PC-9 (cell line): ENCODE measurements around the gene RNF186. TPM values are rescaled to one million over a fixed set of nuclear protein-coding genes. Genes with fewer than 3 reads are reported as not detected.

Experiments used
- BruUV-seq: library from RNA; stranded (reverse); fragments of 400-500 nt; replicated peaks from 2 replicates; lab custom pipeline; 2021; lab: Mats Ljungman, UMichigan
- CTCF ChIA-PET: fragments of 300-600 bp; sonication (Branson Sonifier 250); formaldehyde crosslinking; loops from one replicate; lab custom pipeline; 2022; ENCODE audit warnings: antibody characterized with exemption; lab: Charles Lee
- POLR2A ChIA-PET: fragments of 300-600 bp; sonication (Branson Sonifier 250); formaldehyde crosslinking; loops from one replicate; lab custom pipeline; 2022; ENCODE audit warnings: antibody characterized with exemption; ENCODE audit not compliant: unreplicated experiment; lab: Charles Lee
- DNase-seq, 2 experiments: peaks; one replicate each; pipeline versions ENCODE4 v3.0.0 to v3.0.0-alpha.2; 2015 to 2022; ENCODE audit warnings: mixed read lengths in 1 of 2
- H2AFZ ChIP-seq: fragments of 200-600 bp; sonication (generic); 2 replicates; pipeline ENCODE4 v1.8.1; 2017; ENCODE audit warnings: antibody characterized with exemption
- H3F3A ChIP-seq: fragments of 200-600 bp; sonication (generic); 2 replicates; pipeline ENCODE4 v1.8.1; 2017; ENCODE audit warnings: antibody characterized with exemption, mild to moderate bottlenecking, low read depth; ENCODE audit not compliant: insufficient read depth
- H3K27ac ChIP-seq: fragments of 200-600 bp; sonication (generic); 2 replicates; pipeline ENCODE4 v1.6.1; 2016; ENCODE audit warnings: mixed run types
- H3K27me3 ChIP-seq: fragments of 200-600 bp; sonication (generic); 2 replicates; pipeline ENCODE4 v1.6.1; 2016; ENCODE audit warnings: low read depth, mixed run types; ENCODE audit not compliant: insufficient read depth
- H3K36me3 ChIP-seq: fragments of 200-600 bp; sonication (generic); 2 replicates; pipeline ENCODE4 v1.6.1; 2016; ENCODE audit warnings: low read depth, mixed run types
- H3K4me1 ChIP-seq: fragments of 200-600 bp; sonication (generic); replicated peaks from 2 replicates; pipeline ENCODE4 v1.6.1; 2016; ENCODE audit warnings: mixed run types; ENCODE audit not compliant: insufficient read depth
- H3K4me2 ChIP-seq: fragments of 200-600 bp; sonication (generic); 2 replicates; pipeline ENCODE4 v1.6.1; 2017; ENCODE audit warnings: mixed run types
- H3K4me3 ChIP-seq: fragments of 200-600 bp; sonication (generic); 2 replicates; pipeline ENCODE4 v1.6.1; 2016; ENCODE audit warnings: mixed run types
- H3K79me2 ChIP-seq: fragments of 200-600 bp; sonication (generic); 2 replicates; pipeline ENCODE4 v1.6.1; 2017; ENCODE audit warnings: low read depth, mixed run types
- H3K9me2 ChIP-seq: fragments of 200-600 bp; sonication (generic); 2 replicates; pipeline ENCODE4 v1.8.1; 2017; ENCODE audit warnings: mild to moderate bottlenecking; ENCODE audit not compliant: insufficient read depth
- H3K9me3 ChIP-seq: fragments of 200-600 bp; sonication (generic); 2 replicates; pipeline ENCODE4 v1.8.1; 2016; ENCODE audit warnings: low read depth; ENCODE audit not compliant: insufficient read depth
- H4K20me1 ChIP-seq: fragments of 200-600 bp; sonication (generic); 2 replicates; pipeline ENCODE4 v1.8.1; 2017; ENCODE audit not compliant: insufficient read depth
- CTCF ChIP-seq: fragments of 200-600 bp; sonication (generic); conservative IDR thresholded peaks from 2 replicates; pipeline ENCODE4 v1.6.1; 2017; ENCODE audit warnings: mixed run types, antibody characterized with exemption, mild to moderate bottlenecking, moderate library complexity
- EZH2 ChIP-seq: fragments of 200-600 bp; sonication (generic); IDR thresholded peaks from 2 replicates; pipeline ENCODE4 v1.8.0; 2017; ENCODE audit warnings: antibody characterized with exemption, low read depth
- intact Hi-C: fragments of 100-400 bp; cut with micrococcal nuclease; formaldehyde crosslinking; loops from one replicate; pipeline ENCODE4 v1.10.0; 2022; ENCODE audit not compliant: unreplicated experiment
- total RNA-seq: library from RNA; stranded (reverse); gene quantifications from 2 replicates; pipeline ENCODE4 v1.2.3, GENCODE V29; 2021

Gene RNF186
- total RNA-seq, 1 experiment from 2014 or later, result not detected

DNA sequence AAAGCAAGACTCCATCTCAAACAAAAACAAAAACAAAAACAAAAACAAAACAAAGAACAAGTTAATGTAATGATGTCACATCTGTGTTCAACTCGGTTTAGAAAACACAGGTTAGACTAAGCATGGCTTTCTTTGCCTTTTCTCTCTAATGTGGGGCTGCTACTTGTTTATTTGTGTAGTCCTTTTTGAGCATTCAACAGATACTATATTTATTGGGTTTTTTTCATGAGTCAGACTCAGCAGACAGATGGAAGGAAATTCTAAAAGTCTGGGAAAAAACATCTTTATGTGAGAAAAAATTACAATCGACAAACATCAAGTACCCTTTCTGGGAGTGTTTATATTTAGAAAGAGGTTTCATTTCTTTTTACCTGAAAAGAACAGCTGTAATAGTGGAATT lies 44.8 kb upstream of the RNF186 start:
- Histone ChIP-seq H2AFZ (no peak overlapping the region), H3K9me2 (no peaks in the 10 kb centered on the region), H4K20me1 (no peaks in the 10 kb centered on the region), H3K4me2 (no peak overlapping the region), H3F3A (no peaks in the 10 kb centered on the region), H3K9me3 (peaks cover 7% of the 10 kb centered on the region; the same call in 1 of the 2 replicates), H3K4me1 (no peaks in the 10 kb centered on the region), H3K4me3 (no peak overlapping the region), H3K36me3 (no peaks in the 10 kb centered on the region), H3K79me2 (no peaks in the 10 kb centered on the region), H3K27me3 (no peaks in the 10 kb centered on the region), H3K27ac (no peak overlapping the region)
- intact Hi-C loops, result loop anchor here (10.0 kb wide), 1 partner anchor 55 kb away; no protein-coding TSS in a partner anchor
- POLR2A ChIA-PET, result no interaction called here
- no peak for DNase-seq
- CTCF ChIA-PET, result no interaction called here
- no TSS peak for BruUV-seq
- TF ChIP-seq EZH2, result no peak
- TF ChIP-seq CTCF, result no peak

DNA sequence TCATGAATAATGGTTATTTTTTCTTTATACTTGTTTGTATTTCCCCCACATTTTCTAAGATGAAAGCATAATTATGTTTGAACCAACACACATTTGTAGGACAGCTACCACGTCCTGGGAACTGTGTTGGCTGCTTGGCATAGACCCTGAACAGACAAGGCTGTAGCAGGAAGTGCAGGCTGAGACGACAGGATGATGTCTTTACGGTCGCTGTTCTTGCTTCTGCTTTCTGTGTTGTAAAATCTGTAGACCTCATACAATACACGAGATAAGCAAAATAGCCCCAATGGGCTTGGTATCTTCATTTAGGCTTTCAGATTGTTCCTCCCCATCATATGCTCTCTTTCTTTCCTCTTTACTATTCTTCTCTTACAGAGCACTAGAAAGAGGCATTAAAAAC lies 43.8 kb upstream of the RNF186 start:
- TF ChIP-seq CTCF (no peak), EZH2 (no peak)
- no peaks in the 10 kb centered on the region for H3K9me2 ChIP-seq
- no peaks in the 10 kb centered on the region for H3K27me3 ChIP-seq
- H3K4me3 ChIP-seq, result no peak overlapping the region
- H2AFZ ChIP-seq, result no peak overlapping the region
- DNase-seq, result no peak
- ChIA-PET CTCF (interaction anchor here (0.7 kb wide), 1 partner anchor 19 kb away, joined by 18 read pairs; no protein-coding TSS in a partner anchor), POLR2A (no interaction called here)
- no peak overlapping the region for H3K4me2 ChIP-seq
- no TSS peak for BruUV-seq
- no peak overlapping the region for H3K27ac ChIP-seq
- no peaks in the 10 kb centered on the region for H3F3A ChIP-seq
- no peaks in the 10 kb centered on the region for H3K4me1 ChIP-seq
- no peaks in the 10 kb centered on the region for H4K20me1 ChIP-seq
- intact Hi-C loops, result no loop called here
- H3K9me3 ChIP-seq, result peaks cover 7% of the 10 kb centered on the region; the same call in 1 of the 2 replicates
- H3K36me3 ChIP-seq, result no peaks in the 10 kb centered on the region
- H3K79me2 ChIP-seq, result no peaks in the 10 kb centered on the region

- Histone ChIP-seq H2AFZ (no peak overlapping the region), H3K27me3 (no peaks in the 10 kb centered on the region), H3K4me3 (no peak overlapping the region), H3K4me1 (no peaks in the 10 kb centered on the region), H3K79me2 (no peaks in the 10 kb centered on the region), H3K9me3 (no peaks in the 10 kb centered on the region), H4K20me1 (no peaks in the 10 kb centered on the region), H3K4me2 (no peak overlapping the region), H3K36me3 (no peaks in the 10 kb centered on the region), H3F3A (no peaks in the 10 kb centered on the region), H3K9me2 (no peaks in the 10 kb centered on the region), H3K27ac (no peak overlapping the region)
- TF ChIP-seq EZH2, result no peak
- TF ChIP-seq CTCF, result no peak
- CTCF ChIA-PET, result interaction anchor here (0.7 kb wide), 1 partner anchor 70 kb away, joined by 9 read pairs; no protein-coding TSS in a partner anchor
- BruUV-seq, result no TSS peak
- no peak for DNase-seq
- intact Hi-C loops, result no loop called here
- POLR2A ChIA-PET, result no interaction called here
These were observed 39.8 kb upstream of the RNF186 start for GRCh38 chr1:19854866-19855265.
